GM21576 (cell line): ENCODE results near the gene PHF23.

ENCODE experiments used
- ATAC-seq: cut with Tn5 transposase; IDR thresholded peaks from one replicate; pipeline ENCODE4 v1.9.1; 2021; ENCODE audit warnings: mild to moderate bottlenecking, moderate library complexity; ENCODE audit not compliant: unreplicated experiment

The PHF23 gene

GRCh38 chr17:7239091-7240027, at the start of gene PHF23:
Gene PHF23 (minus strand): TSS chr17:7239457. CDS start chr17:7239279, 178 bp downstream.
- peak; percentile 47 for ATAC-seq

GRCh38 chr17:7285679-7286078, 46.4 kb upstream of the PHF23 start:
- no peak for ATAC-seq

- ATAC-seq = no peak
Observed at GRCh38 chr17:7284911-7285310, 45.7 kb upstream of the PHF23 start.

DNA sequence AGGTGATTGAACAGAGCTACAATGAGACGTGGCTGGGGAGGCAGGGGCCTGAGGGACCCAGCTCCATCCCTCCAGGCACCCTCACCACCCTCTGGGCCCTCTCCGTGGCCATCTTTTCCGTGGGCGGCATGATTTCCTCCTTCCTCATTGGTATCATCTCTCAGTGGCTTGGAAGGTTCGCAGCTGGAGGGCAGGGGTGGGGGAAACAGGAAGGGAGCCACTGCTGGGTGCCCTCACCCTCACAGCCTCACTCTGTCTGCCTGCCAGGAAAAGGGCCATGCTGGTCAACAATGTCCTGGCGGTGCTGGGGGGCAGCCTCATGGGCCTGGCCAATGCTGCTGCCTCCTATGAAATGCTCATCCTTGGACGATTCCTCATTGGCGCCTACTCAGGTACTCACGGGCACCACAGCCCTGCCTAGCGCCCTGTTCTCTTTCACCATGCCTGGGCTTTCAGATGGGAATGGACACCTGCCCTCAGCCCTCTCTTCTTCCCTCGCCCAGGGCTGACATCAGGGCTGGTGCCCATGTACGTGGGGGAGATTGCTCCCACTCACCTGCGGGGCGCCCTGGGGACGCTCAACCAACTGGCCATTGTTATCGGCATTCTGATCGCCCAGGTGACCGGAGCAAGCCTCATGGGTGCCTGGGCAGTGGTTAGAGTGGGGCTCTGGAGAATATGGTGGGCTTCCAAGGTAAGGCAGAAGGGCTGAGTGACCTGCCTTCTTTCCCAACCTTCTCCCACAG, 44.4 kb upstream of the PHF23 start:
- ATAC-seq = no peak

DNA sequence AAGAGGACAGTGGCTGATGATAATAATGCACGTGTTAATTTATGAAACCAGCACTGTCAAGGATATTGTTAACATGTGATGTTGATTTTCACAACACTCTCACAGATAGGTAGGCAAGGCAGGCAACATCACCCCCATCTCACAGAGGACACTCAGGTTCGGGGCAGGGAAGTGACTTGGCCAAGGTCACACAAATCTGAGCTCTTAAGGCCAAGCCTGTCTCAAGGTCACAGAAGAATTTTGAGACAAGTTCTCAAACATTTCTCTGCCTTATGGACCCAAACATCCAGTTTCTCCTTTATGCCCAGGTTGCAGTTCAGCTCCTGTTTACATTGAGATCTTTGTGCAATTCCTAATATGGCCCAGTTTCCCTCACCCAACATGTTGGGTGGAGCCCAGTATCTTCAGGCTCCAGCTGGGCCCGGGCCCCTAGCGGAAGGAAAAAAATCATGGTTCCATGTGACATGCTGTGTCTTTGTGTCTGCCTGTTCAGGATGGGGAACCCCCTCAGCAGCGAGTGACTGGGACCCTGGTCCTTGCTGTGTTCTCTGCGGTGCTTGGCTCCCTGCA, 43.6 kb upstream of the PHF23 start:
- no peak for ATAC-seq

GRCh38 chr17:7281953-7282751, 42.9 kb upstream of the PHF23 start:
- ATAC-seq = no peak

GRCh38 chr17:7281074-7281952, 42.1 kb upstream of the PHF23 start, which contains the start of gene SLC2A4:
Gene SLC2A4 (plus strand): TSS chr17:7281718. CDS start chr17:7281935, 217 bp downstream.
- peak; percentile 59 for ATAC-seq

DNA sequence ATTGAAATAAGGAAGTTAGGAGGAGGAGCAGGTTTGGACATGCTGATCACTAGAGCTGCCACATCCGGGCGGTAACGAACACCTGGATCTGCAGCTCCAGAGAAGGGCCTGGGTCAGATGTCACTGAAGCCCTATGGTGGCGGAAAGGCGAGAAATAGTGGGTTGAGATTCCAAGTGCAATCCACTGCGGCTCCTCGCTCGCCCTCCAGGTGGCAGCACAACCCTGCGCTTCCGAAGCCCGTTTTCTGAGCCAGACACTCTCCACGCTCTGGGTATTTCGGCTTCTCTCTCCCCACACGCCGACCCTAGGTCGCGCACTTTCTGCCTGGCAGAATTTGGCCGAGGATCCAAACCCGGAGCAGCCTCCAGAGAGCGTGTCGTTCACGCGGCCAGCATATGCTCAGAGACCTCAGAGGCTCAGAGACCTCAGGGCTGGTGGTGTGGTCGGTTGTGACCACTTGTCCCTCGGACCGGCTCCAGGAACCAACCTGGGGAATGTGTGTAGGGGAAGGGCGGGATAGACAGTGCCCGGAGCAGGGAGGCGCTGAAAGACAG, 41.3 kb upstream of the PHF23 start:
- no peak for ATAC-seq

DNA sequence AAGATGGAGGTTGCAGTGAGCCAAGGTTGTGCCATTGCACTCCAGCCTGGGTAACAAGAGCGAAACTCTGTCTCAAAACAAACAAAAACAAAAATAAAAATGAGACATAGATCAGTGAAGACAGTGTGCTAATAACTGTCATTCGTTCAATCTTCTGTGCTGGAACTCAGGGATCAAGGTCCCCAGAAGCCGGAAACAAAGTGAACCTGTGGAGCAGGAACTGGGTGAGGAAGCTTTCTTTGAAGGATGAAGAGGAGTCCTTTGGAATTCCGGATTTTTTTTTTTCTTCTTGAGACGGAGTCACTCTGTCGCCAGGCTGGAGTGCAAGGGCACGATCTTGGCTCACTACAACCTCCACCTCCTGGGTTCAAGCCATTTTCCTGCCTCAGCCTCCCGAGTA, 40.2 kb upstream of the PHF23 start:
- no peak for ATAC-seq

DNA sequence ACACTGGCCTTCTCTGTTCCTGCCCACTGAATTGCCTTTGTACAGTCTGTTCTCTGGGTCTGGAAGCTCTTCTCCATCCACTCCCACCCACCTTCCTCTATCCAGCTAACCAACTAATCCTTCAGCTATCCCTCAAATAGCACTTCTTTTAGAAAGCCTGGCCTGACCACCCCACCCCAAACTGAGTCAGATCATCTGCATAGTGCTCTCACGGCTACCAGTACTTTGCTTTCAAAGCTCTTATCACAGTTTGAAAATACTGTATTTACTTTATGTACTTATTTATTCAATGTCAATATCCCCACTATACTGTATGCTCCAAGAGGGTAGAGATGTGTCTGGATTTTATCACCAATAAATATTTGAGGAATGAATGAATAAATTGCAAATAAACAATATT, 27.5 kb upstream of the PHF23 start:
- ATAC-seq = no peak

DNA sequence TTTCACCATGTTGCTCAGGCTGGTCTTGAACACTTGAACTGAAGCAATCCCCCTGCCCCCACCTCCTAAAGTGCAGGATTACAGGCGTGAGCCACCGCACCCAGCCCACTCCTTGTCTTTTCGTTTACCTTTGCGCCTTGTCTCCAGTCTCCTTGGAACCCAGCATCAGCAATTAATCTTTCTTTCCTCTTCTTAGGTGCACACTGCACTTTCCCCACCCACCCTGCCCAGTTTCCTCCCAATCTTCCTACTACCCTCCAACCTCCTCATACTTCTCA, 24.5 kb upstream of the PHF23 start:
- no peak for ATAC-seq

DNA sequence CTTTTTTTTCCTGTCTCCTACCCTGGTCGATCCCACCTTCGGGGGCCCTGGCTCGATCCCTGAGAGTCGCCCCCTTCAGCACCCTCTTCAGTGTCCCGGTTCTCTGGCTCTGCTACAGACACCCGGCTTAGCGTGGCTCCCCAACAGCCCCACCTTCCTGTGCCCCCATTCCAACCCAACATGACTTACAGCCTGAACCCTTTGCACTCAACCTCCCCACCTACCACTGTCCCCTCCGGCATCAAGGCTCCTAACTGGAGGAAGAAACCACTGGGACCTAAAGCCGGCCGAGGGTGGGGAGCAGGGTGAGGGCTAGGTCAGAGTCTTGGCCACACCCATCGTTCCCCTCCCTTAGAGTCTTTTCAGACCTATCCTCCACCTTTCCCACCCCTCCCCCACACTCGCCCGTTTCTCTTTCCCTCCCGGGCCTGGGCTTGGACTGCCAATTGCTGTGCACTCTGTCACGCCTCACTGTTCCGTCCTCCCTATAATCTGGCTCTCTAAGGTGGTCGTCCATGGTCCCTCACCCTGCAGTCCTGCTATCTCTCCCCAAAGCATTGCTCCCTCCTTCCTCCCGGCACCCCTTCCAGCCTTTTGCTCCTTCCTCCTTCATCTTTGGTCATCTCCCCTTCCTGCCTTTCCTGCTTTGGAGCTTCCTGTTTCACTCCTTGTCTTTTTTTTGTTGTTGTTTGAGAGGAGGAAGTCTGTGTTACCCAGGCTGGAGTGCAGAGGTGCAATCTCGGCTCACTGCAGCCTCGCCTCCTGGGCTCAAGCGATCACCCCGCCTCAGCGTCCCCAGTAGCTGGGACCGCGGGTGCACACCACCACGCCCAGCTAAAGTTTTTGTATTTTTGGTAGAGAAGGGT, 23.9 kb upstream of the PHF23 start:
- no peak for ATAC-seq

DNA sequence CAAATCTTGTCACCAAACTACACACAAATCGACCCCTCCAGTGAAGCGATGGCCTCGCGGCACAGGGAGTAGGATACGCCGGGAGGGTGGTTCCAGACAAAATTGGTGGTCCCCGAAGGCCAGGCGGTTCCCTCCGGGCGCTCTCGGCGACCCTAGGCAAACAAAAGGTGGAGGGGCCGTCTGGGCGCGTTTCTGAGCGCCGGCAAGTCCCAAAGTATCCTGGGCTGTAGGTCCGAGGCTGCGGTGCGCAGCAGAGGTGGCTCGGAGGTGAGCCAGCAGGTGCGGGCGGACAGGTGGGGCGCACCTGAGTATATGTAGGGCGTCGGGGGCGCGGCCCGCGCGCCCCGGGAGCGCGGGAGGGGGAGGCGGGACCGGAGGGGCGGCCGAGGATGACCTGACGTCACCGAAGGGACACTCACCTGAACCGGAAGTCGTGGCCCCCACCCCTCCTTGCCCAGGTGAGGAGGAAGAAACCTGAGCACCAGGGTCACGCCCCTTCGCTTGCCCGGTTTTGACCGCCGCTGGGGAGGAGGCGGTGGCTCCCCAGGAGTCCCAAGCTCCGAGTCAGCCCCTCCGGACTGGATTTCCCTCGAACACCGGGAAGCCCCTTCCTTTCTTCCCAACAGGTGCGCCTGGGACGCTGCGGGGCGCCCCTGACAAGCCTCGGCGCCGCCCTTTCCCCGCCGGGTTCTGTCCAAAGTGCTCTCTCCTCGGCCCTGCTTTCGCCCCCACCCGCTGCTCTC, 23.1 kb upstream of the PHF23 start, which contains the start of gene CLDN7:
CLDN7 (minus strand) TSS at position 287 of the 743 bp plus-strand sequence. CDS start 435 bp downstream, outside the sequence.
- ATAC-seq = no peak

GRCh38 chr17:7261379-7262191, 22.3 kb upstream of the PHF23 start:
- no peak for ATAC-seq

DNA sequence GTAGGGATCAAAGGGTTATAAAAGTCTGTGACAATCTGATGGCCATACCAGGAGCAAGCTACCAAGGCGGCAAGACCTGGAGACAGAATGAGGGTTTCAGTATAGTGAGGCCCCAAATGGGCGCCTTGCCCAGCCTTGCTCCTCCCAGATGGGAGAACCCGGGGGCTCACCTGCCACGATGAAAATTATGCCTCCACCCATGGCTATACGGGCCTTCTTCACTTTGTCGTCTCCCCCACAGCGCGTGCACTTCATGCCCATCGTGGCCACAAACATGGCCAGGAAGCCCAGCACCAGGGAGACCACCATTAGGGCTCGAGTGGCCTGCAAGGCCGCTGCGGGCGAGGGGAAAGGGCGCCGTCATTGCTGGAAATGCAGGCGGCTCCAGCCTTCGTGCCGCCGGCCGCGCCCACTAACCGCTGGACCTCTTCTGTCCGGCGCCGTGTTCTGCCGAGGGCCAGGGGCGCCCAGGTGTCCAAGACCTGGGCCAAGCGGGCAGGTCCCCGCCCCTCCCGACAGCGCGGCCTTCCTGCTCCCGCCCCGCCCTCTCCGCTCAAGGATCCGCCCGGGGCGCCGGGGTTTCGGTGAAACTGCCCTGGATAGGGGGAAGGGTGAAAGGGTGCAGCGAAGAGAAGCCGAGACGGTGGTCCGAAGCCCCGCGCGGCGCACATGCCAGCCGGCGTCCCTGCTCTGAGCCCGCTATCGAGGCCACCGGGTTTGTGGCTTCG, 21.6 kb upstream of the PHF23 start:
- no peak for ATAC-seq

- no peak for ATAC-seq
Observed at GRCh38 chr17:7260151-7260550, 20.9 kb upstream of the PHF23 start.

DNA sequence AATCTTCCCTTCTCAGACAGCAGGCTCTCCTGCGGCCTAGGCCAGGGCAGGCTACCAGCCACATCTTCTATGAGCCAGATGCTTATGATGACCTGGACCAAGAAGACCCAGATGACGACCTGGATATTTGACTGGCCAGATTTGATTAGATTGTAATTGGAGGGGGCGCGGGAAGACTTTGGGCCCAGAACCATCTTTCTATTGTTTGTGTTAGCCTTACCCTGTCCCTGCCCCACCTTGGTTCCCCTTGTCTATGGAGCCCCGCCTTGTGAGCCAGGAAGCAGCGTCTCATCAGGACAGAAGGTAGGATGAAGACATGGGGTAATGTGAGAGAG, 20.3 kb upstream of the PHF23 start:
- ATAC-seq = no peak
